GM12891 (cell line): ENCODE results near the gene ADGRF1.

ENCODE experiments used
- PAX5 ChIP-seq: IDR thresholded peaks from 2 replicates; pipeline ENCODE4 v1.6.1; 2011; ENCODE audit warnings: low read length, moderate library complexity, mild to moderate bottlenecking; ENCODE audit not compliant: insufficient read depth, severe bottlenecking
- POLR2A ChIP-seq: IDR thresholded peaks from 2 replicates; pipeline ENCODE4 v1.6.1; 2011; ENCODE audit warnings: low read depth, low read length, control low read depth
- POLR2AphosphoS5 ChIP-seq: IDR thresholded peaks from 2 replicates; pipeline ENCODE4 v1.6.1; 2011; ENCODE audit warnings: low read depth, low read length, control low read depth
- POU2F2 ChIP-seq: IDR thresholded peaks from 2 replicates; pipeline ENCODE4 v1.6.1; 2011; ENCODE audit warnings: low read depth, mild to moderate bottlenecking, control low read depth, low read length, moderate library complexity
- TAF1 ChIP-seq: IDR thresholded peaks from 2 replicates; pipeline ENCODE4 v1.6.1; 2011; ENCODE audit warnings: low read depth, low read length, control low read depth

DNA sequence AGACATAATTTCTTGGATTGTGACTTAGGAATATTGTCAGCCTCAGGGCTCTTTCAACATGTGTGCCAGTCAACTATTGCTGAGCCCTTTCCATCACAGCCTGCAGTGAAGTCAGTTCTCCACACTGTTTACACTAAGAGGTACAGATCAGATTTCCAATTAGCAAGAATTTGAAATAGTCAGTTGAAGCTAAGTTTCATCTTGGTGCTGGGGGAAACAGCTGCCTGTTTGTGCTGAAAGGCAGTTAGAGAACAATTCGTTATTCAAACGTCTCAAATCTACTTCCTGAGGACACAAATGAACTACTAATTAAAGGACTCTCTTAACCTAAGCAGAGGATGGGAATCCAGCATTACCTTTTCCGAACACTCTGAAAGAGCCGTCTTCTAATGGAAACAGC, 25.9 kb downstream of the ADGRF1 start:
- no peak for TF ChIP-seq POLR2A
- TF ChIP-seq TAF1 = no peak
- no peak for TF ChIP-seq POLR2AphosphoS5
- no peak for TF ChIP-seq POU2F2
- no peak for TF ChIP-seq PAX5
